Loucy (cell line): ENCODE measurements around the gene CTDSPL.
"Not testable (repeated sequence)": the region's sequence is repeated elsewhere in the genome, so short reads cannot be mapped to it uniquely, and the experiment has no call there.

Source experiments
- H2AFZ ChIP-seq: fragments of 200-600 bp; sonication (generic); 2 replicates; pipeline ENCODE4 v1.6.0; 2016; ENCODE audit warnings: antibody characterized with exemption, mild to moderate bottlenecking, low read length, moderate library complexity
- H3F3A ChIP-seq: fragments of 200-600 bp; 2 replicates; pipeline ENCODE4 v1.6.0; 2016; ENCODE audit warnings: antibody characterized with exemption, low read depth, mild to moderate bottlenecking
- H3K27me3 ChIP-seq: fragments of 200-600 bp; sonication (generic); 2 replicates; pipeline ENCODE4 v1.6.1; 2014; ENCODE audit warnings: low read length, mild to moderate bottlenecking; ENCODE audit not compliant: insufficient read depth, poor library complexity, severe bottlenecking
- H3K36me3 ChIP-seq: fragments of 200-600 bp; sonication (generic); 2 replicates; pipeline ENCODE4 v1.6.1; 2016; ENCODE audit warnings: low read length; ENCODE audit not compliant: insufficient read depth
- H3K4me1 ChIP-seq: fragments of 200-600 bp; sonication (generic); 2 replicates; pipeline ENCODE4 v1.5.1; 2014; ENCODE audit warnings: low read length, mild to moderate bottlenecking; ENCODE audit not compliant: insufficient read depth, poor library complexity, severe bottlenecking
- H3K4me2 ChIP-seq: fragments of 200-600 bp; sonication (generic); 2 replicates; pipeline ENCODE4 v1.6.0; 2014; ENCODE audit warnings: antibody characterized with exemption, low read length, low read depth, mild to moderate bottlenecking; ENCODE audit not compliant: poor library complexity, severe bottlenecking
- H3K4me3 ChIP-seq: fragments of 200-600 bp; sonication (generic); 2 replicates; pipeline ENCODE4 v1.5.1; 2014; ENCODE audit warnings: low read length, mild to moderate bottlenecking, mixed read lengths; ENCODE audit not compliant: poor library complexity, severe bottlenecking
- H3K79me2 ChIP-seq: fragments of 200-600 bp; sonication (generic); 2 replicates; pipeline ENCODE4 v1.6.1; 2014; ENCODE audit warnings: low read length; ENCODE audit not compliant: insufficient read depth
- H3K9ac ChIP-seq: fragments of 200-600 bp; sonication (generic); 2 replicates; pipeline ENCODE4 v1.6.0; 2014; ENCODE audit warnings: mild to moderate bottlenecking, low read depth, low read length, moderate library complexity; ENCODE audit not compliant: poor library complexity, severe bottlenecking
- H3K9me2 ChIP-seq: fragments of 200-600 bp; sonication (generic); replicated peaks from 2 replicates; pipeline ENCODE4 v1.6.1; 2016; ENCODE audit warnings: low read depth, low read length, mixed read lengths
- H3K9me3 ChIP-seq: fragments of 200-600 bp; sonication (generic); 2 replicates; pipeline ENCODE4 v1.6.1; 2014; ENCODE audit warnings: mild to moderate bottlenecking, antibody characterized with exemption, low read length, low read depth; ENCODE audit not compliant: insufficient read depth
- H4K20me1 ChIP-seq: fragments of 200-600 bp; sonication (generic); 2 replicates; pipeline ENCODE4 v1.6.0; 2014; ENCODE audit warnings: antibody characterized with exemption, low read length, mild to moderate bottlenecking; ENCODE audit not compliant: insufficient read depth, poor library complexity, severe bottlenecking
- EZH2phosphoT487 ChIP-seq: fragments of 200-600 bp; IDR thresholded peaks from 2 replicates; pipeline ENCODE4 v1.6.1; 2018; ENCODE audit warnings: antibody characterized with exemption, mild to moderate bottlenecking, moderate library complexity, borderline replicate concordance
- TF ChIP-seq, protein P1 (sequence below): fragments of 200-600 bp; sonication (generic); conservative IDR thresholded peaks from 2 replicates; pipeline ENCODE4 v1.5.1; 2014; ENCODE audit warnings: mild to moderate bottlenecking, antibody characterized with exemption, low read length

The CTDSPL gene

GRCh38 chr3:37969596-37970100 lies 108.0 kb downstream of the CTDSPL start:
- Histone ChIP-seq H2AFZ (no peak overlapping the region), H3K9me2 (no peaks in the 10 kb centered on the region), H3K27me3 (no peaks in the 10 kb centered on the region), H3K4me2 (no peak overlapping the region), H3K4me1 (no peaks in the 10 kb centered on the region), H3K9ac (no peak overlapping the region), H3K9me3 (no peaks in the 10 kb centered on the region), H3K79me2 (no peaks in the 10 kb centered on the region), H3F3A (no peaks in the 10 kb centered on the region), H3K4me3 (no peak overlapping the region), H4K20me1 (no peaks in the 10 kb centered on the region), H3K36me3 (no peaks in the 10 kb centered on the region)
- no peak for TF ChIP-seq EZH2phosphoT487
- TF ChIP-seq, protein P1, sequence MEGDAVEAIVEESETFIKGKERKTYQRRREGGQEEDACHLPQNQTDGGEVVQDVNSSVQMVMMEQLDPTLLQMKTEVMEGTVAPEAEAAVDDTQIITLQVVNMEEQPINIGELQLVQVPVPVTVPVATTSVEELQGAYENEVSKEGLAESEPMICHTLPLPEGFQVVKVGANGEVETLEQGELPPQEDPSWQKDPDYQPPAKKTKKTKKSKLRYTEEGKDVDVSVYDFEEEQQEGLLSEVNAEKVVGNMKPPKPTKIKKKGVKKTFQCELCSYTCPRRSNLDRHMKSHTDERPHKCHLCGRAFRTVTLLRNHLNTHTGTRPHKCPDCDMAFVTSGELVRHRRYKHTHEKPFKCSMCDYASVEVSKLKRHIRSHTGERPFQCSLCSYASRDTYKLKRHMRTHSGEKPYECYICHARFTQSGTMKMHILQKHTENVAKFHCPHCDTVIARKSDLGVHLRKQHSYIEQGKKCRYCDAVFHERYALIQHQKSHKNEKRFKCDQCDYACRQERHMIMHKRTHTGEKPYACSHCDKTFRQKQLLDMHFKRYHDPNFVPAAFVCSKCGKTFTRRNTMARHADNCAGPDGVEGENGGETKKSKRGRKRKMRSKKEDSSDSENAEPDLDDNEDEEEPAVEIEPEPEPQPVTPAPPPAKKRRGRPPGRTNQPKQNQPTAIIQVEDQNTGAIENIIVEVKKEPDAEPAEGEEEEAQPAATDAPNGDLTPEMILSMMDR: no peak

DNA sequence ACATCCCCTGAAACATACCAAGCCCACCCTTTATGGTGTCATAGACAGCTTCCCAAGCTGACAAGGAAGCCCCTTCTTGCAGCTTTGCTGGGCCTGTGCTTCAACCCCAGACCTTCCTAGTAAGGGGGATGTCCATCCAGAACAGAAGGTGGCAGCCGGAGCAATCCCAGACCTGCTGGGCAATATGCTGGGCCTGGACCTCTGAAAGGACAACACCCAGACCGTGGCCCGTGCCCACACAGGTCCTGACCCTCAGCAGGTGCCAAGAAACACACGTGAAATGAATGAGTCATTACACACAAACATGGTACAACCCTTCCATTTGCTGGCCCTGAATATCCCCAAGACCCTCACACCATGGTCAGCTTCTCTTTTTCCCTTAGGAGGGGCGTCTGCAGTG lies 109.1 kb downstream of the CTDSPL start:
- H3K79me2 ChIP-seq: no peaks in the 10 kb centered on the region
- no peaks in the 10 kb centered on the region; the same call in 1 of the 2 replicates for H3K36me3 ChIP-seq
- no peaks in the 10 kb centered on the region for H3K9me3 ChIP-seq
- no peak overlapping the region for H3K4me3 ChIP-seq
- no peaks in the 10 kb centered on the region for H3K9me2 ChIP-seq
- H3K27me3 ChIP-seq: no peaks in the 10 kb centered on the region
- no peaks in the 10 kb centered on the region for H3K4me1 ChIP-seq
- H2AFZ ChIP-seq: no peak overlapping the region
- H3K4me2 ChIP-seq: no peak overlapping the region
- TF ChIP-seq, protein P1: no peak
- TF ChIP-seq EZH2phosphoT487: no peak
- no peaks in the 10 kb centered on the region for H3F3A ChIP-seq
- H3K9ac ChIP-seq: no peak overlapping the region
- H4K20me1 ChIP-seq: no peaks in the 10 kb centered on the region

DNA sequence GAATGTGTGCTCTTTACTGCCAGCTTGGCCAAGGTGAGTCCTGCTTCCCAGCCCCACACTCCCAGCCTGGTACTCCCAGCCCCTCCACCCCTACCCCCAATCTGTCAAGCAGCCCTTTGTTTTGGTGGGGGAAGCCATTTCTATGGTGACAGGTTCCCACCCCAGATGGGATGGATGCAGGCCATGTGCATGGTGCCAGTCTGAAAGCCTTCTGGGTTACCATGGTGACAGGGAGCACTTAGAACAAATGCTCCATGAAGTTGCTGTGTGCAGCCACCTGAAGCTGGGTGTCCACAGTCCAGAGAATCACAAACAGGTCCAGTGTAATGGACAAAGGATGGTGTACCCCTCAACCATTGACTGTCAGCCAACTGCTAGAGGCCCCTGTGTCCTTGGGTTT lies 109.8 kb downstream of the CTDSPL start:
- Histone ChIP-seq H3K9ac (no peak overlapping the region), H3F3A (no peaks in the 10 kb centered on the region), H3K4me3 (no peak overlapping the region), H3K9me3 (no peaks in the 10 kb centered on the region), H3K9me2 (no peaks in the 10 kb centered on the region), H4K20me1 (no peaks in the 10 kb centered on the region), H3K4me1 (no peaks in the 10 kb centered on the region), H3K27me3 (no peaks in the 10 kb centered on the region), H3K4me2 (no peak overlapping the region), H2AFZ (no peak overlapping the region), H3K79me2 (no peaks in the 10 kb centered on the region), H3K36me3 (peaks cover 3% of the 10 kb centered on the region; the same call in 1 of the 2 replicates)
- TF ChIP-seq EZH2phosphoT487: no peak
- TF ChIP-seq, protein P1: no peak

DNA sequence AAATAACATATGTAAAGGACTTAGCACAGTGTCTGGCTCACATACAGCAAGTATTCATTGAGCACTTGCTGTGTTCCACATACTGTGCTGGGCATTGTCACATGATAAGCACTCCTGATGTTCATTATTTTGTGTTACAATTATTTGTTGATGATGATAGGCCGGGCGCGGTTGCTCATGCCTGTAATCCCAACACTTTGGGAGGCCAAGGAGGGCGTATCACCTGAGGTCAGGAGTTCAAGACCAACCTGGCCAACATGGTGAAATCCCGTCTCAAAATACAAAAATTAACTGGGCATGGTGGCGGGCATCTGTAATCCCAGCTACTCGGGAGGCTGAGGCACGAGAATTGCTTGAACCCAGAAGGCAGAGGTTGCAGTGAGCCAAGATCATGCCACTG lies 110.4 kb downstream of the CTDSPL start:
- not testable (repeated sequence) for H3K36me3 ChIP-seq, H3K9me2 ChIP-seq, H3K9ac ChIP-seq, H3K4me1 ChIP-seq, H3K4me2 ChIP-seq, H3K79me2 ChIP-seq, H3K9me3 ChIP-seq, H4K20me1 ChIP-seq, H2AFZ ChIP-seq, H3K4me3 ChIP-seq, H3F3A ChIP-seq, H3K27me3 ChIP-seq
